ELR (cell line): ENCODE results near the gene ZNF516.

Experiments
- DNase-seq: peaks from one replicate; pipeline ENCODE4 v3.0.0-alpha.2; 2015; ENCODE audit warnings: low read depth

The ZNF516 gene

DNA sequence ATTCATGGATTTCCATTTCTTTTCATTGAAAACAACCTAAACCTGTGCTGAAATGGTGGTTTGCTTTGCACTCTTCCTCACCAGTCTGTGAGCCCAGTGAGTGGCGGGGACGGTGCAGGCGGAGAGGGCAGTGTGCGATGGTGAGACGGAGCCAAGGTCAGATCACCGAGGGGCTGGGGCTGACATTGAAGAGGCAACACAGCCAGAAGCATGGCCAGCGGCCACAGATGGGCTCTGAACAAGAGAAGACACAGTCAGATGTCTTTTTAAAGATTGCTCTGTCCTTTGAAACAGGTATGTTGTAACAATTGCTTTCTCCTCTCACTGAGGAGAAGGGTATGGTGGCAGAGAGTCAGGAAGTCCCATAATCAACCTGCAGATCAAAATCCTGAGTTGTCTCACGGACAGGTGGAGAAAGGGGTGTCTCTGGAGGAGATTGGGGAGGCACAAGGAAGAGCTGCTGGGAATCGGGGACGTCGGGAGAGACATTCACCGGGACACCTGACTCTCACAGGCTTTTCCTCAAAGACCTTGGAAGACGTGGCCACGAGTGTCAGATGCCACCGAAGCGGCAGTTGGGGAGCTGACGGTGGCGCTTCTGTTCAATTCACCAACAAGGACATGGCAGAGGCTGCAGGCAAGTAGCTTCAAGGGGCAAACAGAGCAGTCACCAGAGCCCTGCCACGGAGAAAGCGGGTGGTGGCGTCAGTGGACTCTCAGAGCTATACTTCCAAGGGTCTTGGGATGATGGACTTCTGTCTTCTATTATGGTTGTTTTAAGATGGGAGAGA is 12.1 kb upstream of the ZNF516 start:
- no peak for DNase-seq

GRCh38 chr18:76506395-76506794 is 11.4 kb upstream of the ZNF516 start:
- DNase-seq: no peak

DNA sequence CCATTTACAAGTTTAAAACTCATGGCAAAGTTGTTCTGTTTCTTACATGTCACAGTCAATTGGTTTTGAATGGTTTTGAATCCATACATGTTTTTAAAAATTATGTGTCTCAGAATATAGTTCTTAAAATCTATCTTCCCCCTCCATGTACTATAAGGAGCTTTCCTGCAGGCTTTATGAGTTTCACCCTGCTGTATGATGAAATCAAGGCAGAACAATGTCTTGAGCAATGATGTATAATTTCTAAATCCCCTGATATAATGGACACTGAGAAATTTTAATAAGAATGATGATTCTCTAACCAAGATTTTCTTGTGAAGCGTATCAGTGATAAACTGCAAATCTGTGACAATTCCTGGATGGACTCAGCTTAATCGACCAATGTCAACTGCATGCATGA is 10.6 kb upstream of the ZNF516 start:
- DNase-seq: no peak

GRCh38 chr18:76504749-76505148 is 9.7 kb upstream of the ZNF516 start:
- no peak for DNase-seq

GRCh38 chr18:76503649-76504386 is 8.8 kb upstream of the ZNF516 start:
- no peak for DNase-seq

GRCh38 chr18:76502551-76502950 is 7.5 kb upstream of the ZNF516 start:
- DNase-seq: no peak

GRCh38 chr18:76499637-76500340 is 4.7 kb upstream of the ZNF516 start:
- no peak for DNase-seq

DNA sequence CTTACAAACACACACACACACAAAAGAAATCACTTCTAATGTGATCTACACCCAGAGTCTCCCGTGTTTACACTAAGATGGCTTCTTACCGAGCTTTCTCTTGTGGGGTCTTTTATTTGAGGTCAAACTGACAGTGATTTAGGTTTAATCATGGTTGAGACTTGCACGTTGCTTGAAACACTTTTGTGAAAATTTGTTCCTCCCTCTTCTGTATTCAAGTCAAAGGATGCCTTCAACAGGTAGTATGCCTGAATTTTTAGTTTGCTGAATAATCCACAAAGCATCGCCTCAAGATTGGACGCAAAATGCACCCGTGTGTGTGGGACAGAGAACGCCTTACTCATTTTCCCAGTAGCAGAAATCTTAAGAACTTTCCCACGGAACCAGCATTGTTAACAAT is 4.0 kb upstream of the ZNF516 start:
- no peak for DNase-seq

GRCh38 chr18:76498064-76498463 is 3.0 kb upstream of the ZNF516 start:
- DNase-seq: no peak

DNA sequence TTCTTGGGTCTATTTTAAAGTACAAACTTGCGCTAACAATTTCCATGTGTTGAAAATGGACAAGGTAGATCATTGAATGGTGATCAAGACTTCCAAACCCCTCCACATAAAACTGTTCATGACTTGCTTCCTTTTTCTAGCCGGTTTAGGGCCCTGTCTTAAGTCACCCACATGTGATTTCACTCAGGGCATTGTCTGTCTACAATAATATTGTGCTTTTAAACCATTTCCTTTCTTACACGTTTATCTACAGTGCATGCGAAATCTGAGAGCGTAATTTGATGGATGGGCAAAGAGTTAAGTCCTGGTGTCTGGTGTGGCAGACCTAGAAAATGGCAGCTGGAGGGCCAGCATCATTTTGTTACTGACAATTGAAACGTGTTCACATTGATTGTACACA is 2.0 kb upstream of the ZNF516 start:
- DNase-seq: no peak

- peak; percentile 81 for DNase-seq
These were observed 1.3 kb upstream of the ZNF516 start for GRCh38 chr18:76496194-76496890.

DNA sequence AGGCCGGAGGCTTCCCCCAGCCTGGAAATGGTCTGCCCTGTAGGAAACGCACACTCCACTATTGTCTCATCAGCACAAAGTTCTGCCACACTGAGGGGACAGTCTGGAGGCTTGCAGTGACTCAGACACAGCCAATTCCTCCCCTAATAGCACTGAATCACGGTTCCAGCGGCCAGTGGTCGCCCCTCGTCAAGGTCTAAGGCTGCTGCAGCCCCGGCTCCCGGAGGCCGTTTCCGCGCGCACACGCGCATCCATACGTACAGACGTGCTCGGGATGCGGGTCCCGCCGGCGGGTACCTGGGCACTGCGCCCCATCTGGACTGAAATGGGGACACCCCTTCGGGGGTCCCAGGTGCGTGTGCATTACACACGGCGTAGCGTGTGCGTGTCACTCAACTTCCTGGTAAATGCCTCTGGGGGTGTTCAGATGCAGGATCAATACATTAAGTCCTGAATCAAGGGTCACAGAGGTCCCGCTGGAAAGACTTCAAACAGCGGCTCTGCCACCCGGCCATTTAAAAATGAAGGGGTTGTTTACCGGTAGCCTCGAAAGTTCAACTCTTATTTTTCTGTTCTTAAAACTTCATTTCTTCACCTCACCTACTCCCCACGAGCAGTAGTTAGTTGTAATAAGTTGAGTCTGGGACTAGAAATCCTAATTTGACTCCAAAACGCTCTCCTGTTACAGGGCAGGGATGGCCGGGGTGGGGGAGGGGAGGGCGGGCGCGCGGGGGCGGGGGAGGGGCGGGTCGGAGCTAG is 572 bp upstream of the ZNF516 start:
- peak; percentile 77 for DNase-seq

DNA sequence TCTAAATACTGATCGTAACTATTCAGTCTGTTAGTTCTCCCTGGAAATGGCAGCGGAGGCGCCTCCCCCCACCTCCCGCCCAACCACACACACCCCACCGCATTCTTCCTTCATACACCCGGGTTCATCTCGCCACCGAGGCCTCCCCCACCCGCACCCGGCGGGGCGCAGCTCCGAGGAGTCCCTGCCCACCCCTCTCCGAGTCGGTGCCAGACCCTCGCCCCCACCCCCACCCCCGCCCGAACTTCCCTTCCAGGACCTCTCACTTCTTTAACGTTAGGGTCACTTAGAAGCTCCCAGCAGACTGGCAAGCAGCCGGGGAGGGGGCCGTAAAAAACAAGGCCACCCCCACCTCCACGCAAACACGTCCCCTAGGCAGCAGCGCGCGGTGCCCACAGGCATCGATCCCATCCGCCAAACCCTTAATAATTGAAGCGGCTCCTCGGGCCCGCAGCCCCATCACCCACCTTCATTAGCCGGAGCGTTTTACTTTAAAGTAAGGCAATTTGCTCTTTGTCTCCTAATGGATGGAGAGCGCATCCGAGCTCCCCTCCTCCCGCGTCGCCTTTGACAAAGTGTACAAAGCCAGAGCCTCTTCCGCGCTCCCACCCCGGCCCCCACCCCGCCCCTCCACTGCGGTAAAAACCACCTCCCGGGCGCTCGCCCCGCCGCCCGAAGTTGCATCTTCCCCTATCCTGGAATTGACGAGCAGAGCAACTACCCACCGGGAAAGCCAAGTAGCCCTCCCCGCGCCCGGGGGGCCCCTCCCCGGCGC is 624 bp downstream of the ZNF516 start:
- peak; percentile 54 for DNase-seq

DNA sequence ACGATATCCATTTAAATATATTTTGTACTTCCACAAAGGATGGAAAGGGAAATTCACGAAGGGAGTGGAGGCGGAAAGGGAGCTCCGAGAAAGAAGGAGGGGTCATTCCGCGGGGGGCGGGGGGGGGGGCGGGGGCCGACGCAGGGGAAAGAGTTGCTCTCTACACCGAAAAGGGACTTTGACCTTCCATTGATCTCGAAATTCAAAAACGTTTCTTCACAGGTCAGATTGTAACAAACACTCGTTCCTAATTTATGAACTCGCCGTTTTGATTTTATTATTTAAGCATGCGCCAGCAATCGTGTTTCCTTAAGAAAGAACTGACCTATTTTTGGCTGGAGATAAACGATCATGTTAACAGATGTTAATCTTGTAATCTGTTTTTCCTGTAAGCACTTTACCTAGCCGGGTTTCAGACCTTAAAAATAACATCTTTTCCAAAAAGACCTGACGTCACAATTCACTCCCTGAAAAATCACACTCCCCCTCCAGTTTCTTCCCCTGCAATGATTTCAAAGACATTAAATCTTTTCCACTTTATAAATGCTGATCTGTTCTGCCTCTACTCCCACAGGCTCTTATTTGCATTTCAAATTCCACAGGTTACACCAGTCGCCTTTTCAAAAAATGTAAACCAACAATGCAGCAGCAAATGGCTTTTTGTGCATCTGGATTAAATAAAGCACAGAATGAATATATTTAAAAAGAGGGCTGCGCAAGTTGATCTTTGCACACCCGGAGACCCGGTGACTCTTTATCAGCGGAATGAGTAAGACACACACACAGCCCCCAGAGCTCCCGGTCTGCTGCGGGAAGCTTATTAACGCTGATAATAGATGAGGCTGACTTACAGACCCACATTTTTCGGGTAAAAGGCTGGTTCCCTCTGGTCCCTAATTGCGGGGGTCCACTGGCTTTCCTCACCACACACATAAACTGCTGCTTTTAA is 1.6 kb downstream of the ZNF516 start:
- peak; percentile 73 for DNase-seq

DNA sequence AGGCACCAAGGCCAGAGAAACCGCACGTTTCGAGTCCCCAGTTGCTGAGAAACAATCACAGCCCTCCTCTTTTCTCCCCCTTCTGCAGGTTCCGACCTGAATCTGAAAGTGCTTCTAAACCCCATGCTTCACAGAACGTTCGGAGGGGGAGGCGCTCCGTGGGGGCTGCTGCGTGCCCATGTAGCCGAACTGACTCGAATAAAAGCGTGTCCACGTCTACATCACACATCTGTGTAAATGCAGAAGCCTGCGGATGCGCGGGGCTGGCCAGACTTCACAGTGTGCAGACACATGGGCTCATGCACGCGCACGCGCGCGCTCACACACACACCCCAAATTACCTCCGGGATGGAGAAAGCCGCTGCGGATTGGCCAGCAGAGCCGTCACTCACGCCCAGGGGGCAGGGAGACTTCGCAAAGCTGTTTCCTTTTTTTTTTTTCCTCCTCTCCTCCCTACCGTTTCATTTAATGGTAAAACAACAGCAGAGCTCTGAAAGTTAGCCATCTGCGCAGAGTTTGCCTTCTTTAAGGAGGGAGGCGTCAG is 2.3 kb downstream of the ZNF516 start:
- DNase-seq: peak; percentile 99

DNA sequence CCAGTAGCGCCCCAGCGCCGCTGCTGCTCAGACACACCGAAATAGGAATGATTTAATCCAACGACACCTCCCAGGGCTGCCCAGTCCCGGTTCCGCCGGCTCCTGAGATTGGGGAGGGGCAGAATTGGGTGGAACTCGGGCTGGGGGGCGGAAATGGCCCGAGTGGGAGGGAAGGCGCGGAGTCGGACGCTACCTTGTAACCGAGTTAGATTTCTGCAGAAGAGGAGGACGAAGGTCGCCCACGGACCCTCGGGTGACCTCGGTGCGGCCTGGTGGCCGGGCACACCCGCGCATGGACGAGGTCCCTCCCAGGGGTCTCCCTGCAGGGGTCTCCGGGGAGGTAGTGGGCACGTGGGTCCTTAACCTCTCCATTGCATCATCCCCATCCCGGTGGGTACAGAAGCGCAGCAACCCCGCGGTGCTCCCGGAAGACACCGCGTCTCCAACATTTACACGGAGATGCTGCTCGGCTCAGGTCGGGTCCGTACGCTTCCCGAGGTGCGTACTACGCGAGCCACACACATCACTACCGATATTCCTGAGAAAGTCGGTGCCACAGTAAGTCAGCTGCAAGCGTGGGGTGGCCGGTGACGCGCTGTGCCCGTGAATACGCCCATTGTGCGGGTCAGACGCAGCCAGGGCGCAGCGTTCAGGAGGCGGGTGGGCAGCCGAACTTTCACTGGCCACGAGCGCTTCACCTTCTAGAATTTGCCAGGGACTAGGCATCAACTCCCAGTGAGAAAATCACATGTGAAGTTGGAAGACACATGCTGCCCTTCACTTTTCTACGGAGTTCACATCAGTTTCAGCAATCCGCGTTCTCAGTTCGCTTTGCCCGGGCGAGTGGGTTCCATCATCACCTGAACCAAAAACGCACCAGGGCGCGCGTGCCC is 3.0 kb downstream of the ZNF516 start:
- DNase-seq: peak; percentile 65

- DNase-seq: peak; percentile 73
These were observed 3.6 kb downstream of the ZNF516 start for GRCh38 chr18:76491473-76491775.

DNA sequence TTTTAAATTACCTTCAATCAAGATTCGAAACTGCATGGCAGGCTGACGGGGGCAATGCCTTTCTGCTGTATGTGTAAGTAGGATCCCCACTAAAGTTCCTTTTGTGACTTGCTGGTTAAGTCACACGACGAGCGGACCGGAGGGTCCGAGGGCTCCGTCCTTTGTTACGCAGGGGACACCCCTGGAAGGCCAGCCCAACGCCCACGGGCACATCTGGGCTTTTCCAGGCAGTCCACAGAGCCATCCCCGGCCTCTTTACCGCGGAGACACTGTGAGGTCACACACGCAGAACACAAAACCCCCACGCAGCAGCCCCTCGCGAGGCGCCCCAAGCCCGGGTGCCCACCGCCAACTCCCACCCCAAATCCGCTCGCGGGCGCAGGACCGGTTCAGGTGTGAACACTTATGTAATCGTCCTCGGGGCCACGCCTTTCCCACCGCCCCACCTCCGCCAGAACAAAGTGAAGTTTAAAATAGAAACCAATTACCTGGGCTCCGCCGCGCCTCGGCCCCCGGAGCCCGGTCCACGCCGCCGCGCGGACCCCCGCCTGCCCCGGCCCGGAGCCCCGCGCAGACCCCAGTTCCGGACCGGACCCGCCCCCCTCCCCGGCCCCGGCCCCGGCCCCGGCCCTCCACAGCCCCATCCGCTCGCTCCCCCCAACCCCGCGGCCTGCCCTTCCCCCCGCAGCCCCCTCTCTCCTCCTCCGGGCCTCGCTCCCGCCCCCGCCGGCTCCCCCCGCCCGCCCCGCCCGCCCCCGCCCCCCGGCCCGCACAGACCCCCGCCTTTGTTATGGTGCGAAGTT is 4.2 kb downstream of the ZNF516 start:
- DNase-seq: peak; percentile 37
